Islet of Langerhans (tissue), 1 donor: ENCODE data around the gene BTN2A1.

ENCODE experiments used
- FAIRE-seq: peaks from one replicate; lab custom pipeline; 2011; peaks lifted over from hg19 to GRCh38; lab: Jason Lieb, UNC

BTN2A1 gene

GRCh38 chr6:26470643-26471042, 12.9 kb downstream of the BTN2A1 start:
- no peak for FAIRE-seq

- no peak for FAIRE-seq
These were observed 14.2 kb downstream of the BTN2A1 start for GRCh38 chr6:26471970-26472369.

GRCh38 chr6:26472549-26473290, 15.0 kb downstream of the BTN2A1 start:
- FAIRE-seq, result no peak

- FAIRE-seq, result no peak
These were observed 15.6 kb downstream of the BTN2A1 start for GRCh38 chr6:26473429-26473757.

GRCh38 chr6:26473758-26474438, 16.1 kb downstream of the BTN2A1 start:
- FAIRE-seq, result peak; percentile 49

GRCh38 chr6:26474439-26474881, 16.7 kb downstream of the BTN2A1 start:
- no peak for FAIRE-seq

GRCh38 chr6:26475823-26476729, 18.3 kb downstream of the BTN2A1 start:
- FAIRE-seq, result no peak

GRCh38 chr6:26476896-26477295, 19.1 kb downstream of the BTN2A1 start:
- FAIRE-seq, result no peak

- FAIRE-seq, result no peak
These were observed 19.7 kb downstream of the BTN2A1 start for GRCh38 chr6:26477426-26477825.

- no peak for FAIRE-seq
These were observed 20.6 kb downstream of the BTN2A1 start for GRCh38 chr6:26478100-26478984.

- no peak for FAIRE-seq
These were observed 21.2 kb downstream of the BTN2A1 start for GRCh38 chr6:26478985-26479278.

GRCh38 chr6:26482338-26482737, 24.6 kb downstream of the BTN2A1 start:
- no peak for FAIRE-seq

GRCh38 chr6:26483727-26484126, 26.0 kb downstream of the BTN2A1 start:
- no peak for FAIRE-seq

- FAIRE-seq, result no peak
These were observed 26.4 kb downstream of the BTN2A1 start for GRCh38 chr6:26484161-26484560.

- FAIRE-seq, result no peak
These were observed 27.5 kb downstream of the BTN2A1 start for GRCh38 chr6:26485112-26485780.

GRCh38 chr6:26486358-26486757, 28.6 kb downstream of the BTN2A1 start:
- FAIRE-seq, result no peak

- no peak for FAIRE-seq
These were observed 29.7 kb downstream of the BTN2A1 start for GRCh38 chr6:26487466-26487865.

GRCh38 chr6:26489996-26490964, 32.5 kb downstream of the BTN2A1 start:
- no peak for FAIRE-seq

GRCh38 chr6:26491604-26492003, 33.8 kb downstream of the BTN2A1 start:
- no peak for FAIRE-seq

GRCh38 chr6:26493258-26493657, 35.5 kb downstream of the BTN2A1 start:
- no peak for FAIRE-seq
